SK-N-SH (cell line): ENCODE data around the gene DCHS2. TPM values are rescaled to one million over a fixed set of nuclear protein-coding genes. Genes with fewer than 3 reads are reported as not detected.

Experiments
- CTCF ChIA-PET: fragments of 300-600, 350-600 bp; formaldehyde crosslinking; extraction: SDS; loops from one replicate; lab custom pipeline; 2021; lab: Yijun Ruan, JAX
- POLR2A ChIA-PET: fragments of 350-600 bp; sonication (Branson Sonifier 250); formaldehyde crosslinking; extraction: SDS; loops from one replicate; lab custom pipeline; 2020; ENCODE audit warnings: antibody characterized with exemption, inconsistent platforms; lab: Yijun Ruan, JAX
- DNase-seq: peaks from one replicate; pipeline ENCODE4 v3.0.0; 2012
- H2AFZ ChIP-seq: fragments of 200-600 bp; sonication (generic); 2 replicates; pipeline ENCODE4 v1.8.1; 2016; ENCODE audit warnings: antibody characterized with exemption, mild to moderate bottlenecking, low read depth
- H3F3A ChIP-seq: fragments of 200-600 bp; sonication (generic); replicated peaks from 2 replicates; pipeline ENCODE3; 2016; ENCODE audit warnings: antibody characterized with exemption, mild to moderate bottlenecking; ENCODE audit not compliant: insufficient read depth
- H3K27ac ChIP-seq, 2 experiments: fragments of 200-500 bp in 1 of 2; fragments of 200-600 bp in 1 of 2; sonication (Bioruptor generic) in 1 of 2; sonication (generic), shearing (Covaris generic) in 1 of 2; 2 replicates each; pipeline versions ENCODE4 v1.5.1 to v1.6.1; 2014 to 2016; ENCODE audit warnings: low read depth in 2 of 2, inconsistent platforms in 1 of 2, low read length in 1 of 2, mild to moderate bottlenecking in 1 of 2, mixed read lengths in 1 of 2
- H3K27me3 ChIP-seq: fragments of 200-600 bp; sonication (generic), shearing (Covaris generic); 2 replicates; pipeline ENCODE4 v1.6.1; 2016; ENCODE audit warnings: mixed run types; ENCODE audit not compliant: insufficient read depth
- H3K36me3 ChIP-seq, 2 experiments: fragments of 200-500 bp in 1 of 2; fragments of 200-600 bp in 1 of 2; sonication (Bioruptor generic) in 1 of 2; sonication (generic) in 1 of 2; replicated peaks in 1 of 2; 2 replicates each; pipeline versions ENCODE3 to v1.5.1; 2014 to 2016; ENCODE audit warnings: low read length in 1 of 2, mild to moderate bottlenecking in 1 of 2; ENCODE audit not compliant: insufficient read depth in 2 of 2, control insufficient read depth in 1 of 2
- H3K4me1 ChIP-seq, 2 experiments: fragments of 200-500 bp in 1 of 2; fragments of 200-600 bp in 1 of 2; sonication (Bioruptor generic) in 1 of 2; sonication (generic), shearing (Covaris generic) in 1 of 2; 2 replicates each; pipeline versions ENCODE4 v1.5.1 to v1.6.1; 2014 to 2016; ENCODE audit warnings: low read depth in 1 of 2, low read length in 1 of 2, mixed run types in 1 of 2; ENCODE audit not compliant: insufficient read depth in 2 of 2, control insufficient read depth in 1 of 2
- H3K4me2 ChIP-seq: fragments of 200-600 bp; sonication (generic), shearing (Covaris generic); 2 replicates; pipeline ENCODE4 v1.6.1; 2017; ENCODE audit warnings: mixed run types
- H3K4me3 ChIP-seq, 2 experiments: fragments of 200-500 bp in 1 of 2; fragments of 200-600 bp in 1 of 2; sonication (Bioruptor generic) in 1 of 2; sonication (generic), shearing (Covaris generic) in 1 of 2; 2 replicates each; pipeline versions ENCODE4 v1.5.1 to v1.8.1; 2014 to 2016; ENCODE audit warnings: low read depth in 2 of 2, inconsistent platforms in 1 of 2, low read length in 1 of 2, mild to moderate bottlenecking in 1 of 2, mixed read lengths in 1 of 2, moderate library complexity in 1 of 2
- H3K79me2 ChIP-seq: fragments of 200-600 bp; sonication (generic); 2 replicates; pipeline ENCODE4 v1.8.1; 2017; ENCODE audit warnings: mild to moderate bottlenecking; ENCODE audit not compliant: insufficient read depth
- H3K9ac ChIP-seq: fragments of 200-600 bp; sonication (generic); 2 replicates; pipeline ENCODE4 v1.6.1; 2017; ENCODE audit warnings: mixed run types
- H3K9me2 ChIP-seq: fragments of 200-600 bp; sonication (generic); 2 replicates; pipeline ENCODE4 v1.6.1; 2017; ENCODE audit warnings: mixed run types
- H3K9me3 ChIP-seq: fragments of 200-600 bp; sonication (generic); 2 replicates; pipeline ENCODE4 v1.6.1; 2017; ENCODE audit warnings: mixed run types, mild to moderate bottlenecking, moderate library complexity
- H4K20me1 ChIP-seq: fragments of 200-600 bp; sonication (generic); 2 replicates; pipeline ENCODE4 v1.6.1; 2017; ENCODE audit warnings: mild to moderate bottlenecking, mixed run types; ENCODE audit not compliant: insufficient read depth
- CHD2 ChIP-seq: fragments of 150-350 bp; IDR thresholded peaks from 2 replicates; pipeline ENCODE4 v1.6.1; 2018; ENCODE audit warnings: low read length; ENCODE audit not compliant: partially characterized antibody
- EZH2phosphoT487 ChIP-seq: fragments of 200-600 bp; sonication (generic); IDR thresholded peaks from 2 replicates; pipeline ENCODE4 v1.6.1; 2017; ENCODE audit warnings: low read depth, mixed run types, mild to moderate bottlenecking, antibody characterized with exemption, moderate library complexity, borderline replicate concordance
- FOSL2 ChIP-seq: IDR thresholded peaks from 2 replicates; pipeline ENCODE4 v1.4.0; 2012; ENCODE audit warnings: low read depth, mild to moderate bottlenecking, moderate library complexity, borderline replicate concordance
- FOXJ3 ChIP-seq: sonication (generic); formaldehyde crosslinking; IDR thresholded peaks from 2 replicates; pipeline ENCODE4 v1.5.1; 2020; ENCODE audit warnings: mild to moderate bottlenecking, missing genetic modification reagents
- FOXM1 ChIP-seq: IDR thresholded peaks from 2 replicates; pipeline ENCODE4 v1.4.0; 2012; ENCODE audit warnings: low read depth, mild to moderate bottlenecking
- GABPA ChIP-seq: IDR thresholded peaks from 2 replicates; pipeline ENCODE4 v1.4.0; 2012; ENCODE audit warnings: low read depth, mild to moderate bottlenecking
- GATA2 ChIP-seq: sonication (generic); formaldehyde crosslinking; IDR thresholded peaks from 2 replicates; pipeline ENCODE4 v1.5.0; 2020; ENCODE audit warnings: mild to moderate bottlenecking, missing genetic modification reagents
- JUND ChIP-seq: IDR thresholded peaks from 2 replicates; pipeline ENCODE4 v1.4.0; 2012
- MEF2A ChIP-seq: IDR thresholded peaks from 2 replicates; pipeline ENCODE4 v1.4.0; 2012; ENCODE audit warnings: low read depth, borderline replicate concordance
- MXI1 ChIP-seq: IDR thresholded peaks from 2 replicates; pipeline ENCODE4 v1.6.1; 2012; ENCODE audit warnings: mild to moderate bottlenecking, low read depth, low read length, improper control_type of control experiment
- NFIC ChIP-seq: IDR thresholded peaks from 2 replicates; pipeline ENCODE4 v1.4.0; 2012; ENCODE audit warnings: borderline replicate concordance
- NRF1 ChIP-seq: IDR thresholded peaks from 2 replicates; pipeline ENCODE4 v1.6.1; 2012; ENCODE audit warnings: low read depth, mild to moderate bottlenecking, low read length
- POLR2AphosphoS5 ChIP-seq: IDR thresholded peaks from 2 replicates; pipeline ENCODE4 v1.6.1; 2012; ENCODE audit warnings: low read depth, low read length
- RCOR1 ChIP-seq: fragments of 150-350 bp; IDR thresholded peaks from 2 replicates; pipeline ENCODE4 v1.6.1; 2017; ENCODE audit warnings: antibody characterized with exemption, low read length
- REST ChIP-seq: IDR thresholded peaks from 2 replicates; pipeline ENCODE4 v1.6.1; 2012; ENCODE audit warnings: mild to moderate bottlenecking, low read depth, low read length, moderate library complexity
- RXRA ChIP-seq: IDR thresholded peaks from 2 replicates; pipeline ENCODE4 v1.4.0; 2012; ENCODE audit warnings: low read depth, mild to moderate bottlenecking, borderline replicate concordance
- SIN3A ChIP-seq: IDR thresholded peaks from 2 replicates; pipeline ENCODE4 v1.6.1; 2012; ENCODE audit warnings: low read depth, mild to moderate bottlenecking, low read length, moderate library complexity, borderline replicate concordance
- TAF1 ChIP-seq: IDR thresholded peaks from 2 replicates; pipeline ENCODE4 v1.6.1; 2012; ENCODE audit warnings: low read depth, mild to moderate bottlenecking, low read length, moderate library complexity, borderline replicate concordance
- TCF12 ChIP-seq: IDR thresholded peaks from 2 replicates; pipeline ENCODE4 v1.4.0; 2012
- USF2 ChIP-seq: fragments of 150-350 bp; IDR thresholded peaks from 2 replicates; pipeline ENCODE4 v1.6.1; 2017; ENCODE audit warnings: antibody characterized with exemption, low read length, low read depth, borderline replicate concordance
- YY1 ChIP-seq: IDR thresholded peaks from 2 replicates; pipeline ENCODE4 v1.4.0; 2012; ENCODE audit warnings: low read depth, mild to moderate bottlenecking
- WGBS: methylation state at CpG from one replicate; pipeline ENCODE4 v1.1.6; 2017; ENCODE audit warnings: low lambda C conversion rate; 5-methylcytosine and 5-hydroxymethylcytosine counted together
- polyA plus RNA-seq, 3 experiments: library from polyadenylated mRNA; depleted of rRNA; stranded (reverse); fragments of >200 nt; gene quantifications; 2 replicates each; pipeline ENCODE4 v1.2.3, GENCODE V29; 2012

The DCHS2 gene
- polyA plus RNA-seq, 1 of the 3 experiments (the other 2 are of a cell fraction): not detected

GRCh38 chr4:154439224-154439623 is 52.4 kb downstream of the DCHS2 start:
- H2AFZ ChIP-seq: no peak overlapping the region; the same call in 1 of the 2 replicates
- ChIA-PET CTCF (no interaction called here), POLR2A (no interaction called here)
- no peak overlapping the region for H3K4me2 ChIP-seq
- H3K79me2 ChIP-seq: no peaks in the 10 kb centered on the region
- no peaks in the 10 kb centered on the region for H3K9me3 ChIP-seq
- H3K9ac ChIP-seq: no peak overlapping the region
- TF ChIP-seq GABPA: no peak
- TF ChIP-seq JUND: no peak
- no peak for TF ChIP-seq MEF2A
- TF ChIP-seq FOXJ3 (CRISPR knock-in tag): no peak
- TF ChIP-seq NFIC: no peak
- TF ChIP-seq USF2: no peak
- TF ChIP-seq TCF12: no peak
- TF ChIP-seq CHD2: no peak
- no peak for TF ChIP-seq TAF1
- TF ChIP-seq SIN3A: no peak
- TF ChIP-seq REST: no peak
- no peaks in the 10 kb centered on the region for H4K20me1 ChIP-seq
- no peak for DNase-seq
- H3K4me1 ChIP-seq: no peaks in the 10 kb centered on the region
- H3F3A ChIP-seq: no peaks in the 10 kb centered on the region
- no peaks in the 10 kb centered on the region for H3K36me3 ChIP-seq
- no peaks in the 10 kb centered on the region for H3K9me2 ChIP-seq
- H3K4me3 ChIP-seq: no peak overlapping the region
- H3K27ac ChIP-seq: no peak overlapping the region
- 2% methylated on average over 1 of the region's 1 CpG for whole genome bisulfite sequencing
- no peaks in the 10 kb centered on the region for H3K27me3 ChIP-seq

GRCh38 chr4:154435895-154436294 is 55.7 kb downstream of the DCHS2 start:
- no peak for DNase-seq
- TF ChIP-seq EZH2phosphoT487: no peak
- TF ChIP-seq CHD2: no peak
- no peak for TF ChIP-seq JUND
- no peak for TF ChIP-seq TAF1
- no peak for TF ChIP-seq RCOR1
- no peak for TF ChIP-seq RXRA
- TF ChIP-seq NRF1: no peak
- no peak for TF ChIP-seq GATA2 (CRISPR knock-in tag)
- TF ChIP-seq FOXJ3 (CRISPR knock-in tag): no peak
- no peak for TF ChIP-seq POLR2AphosphoS5
- no peak for TF ChIP-seq MXI1
- TF ChIP-seq FOXM1: no peak
- no peak for TF ChIP-seq MEF2A
- no peak for TF ChIP-seq REST
- no peak for TF ChIP-seq FOSL2
- TF ChIP-seq YY1: no peak
- no peaks in the 10 kb centered on the region for H3K4me1 ChIP-seq
- no peaks in the 10 kb centered on the region for H3K79me2 ChIP-seq
- no peak overlapping the region for H3K4me2 ChIP-seq
- H2AFZ ChIP-seq: no peak overlapping the region
- no peaks in the 10 kb centered on the region for H4K20me1 ChIP-seq
- H3F3A ChIP-seq: no peaks in the 10 kb centered on the region
- no peak overlapping the region for H3K9ac ChIP-seq
- CTCF ChIA-PET: interaction anchor here (1.1 kb wide), 1 partner anchor 61 kb away, joined by 3 read pairs; no protein-coding TSS in a partner anchor
- no peaks in the 10 kb centered on the region for H3K9me2 ChIP-seq
- no peak overlapping the region for H3K4me3 ChIP-seq
- no peaks in the 10 kb centered on the region for H3K27me3 ChIP-seq
- no peaks in the 10 kb centered on the region for H3K9me3 ChIP-seq
- 3% methylated on average over 1 of the region's 1 CpG for WGBS
- POLR2A ChIA-PET: no interaction called here
- no peak overlapping the region for H3K27ac ChIP-seq
- H3K36me3 ChIP-seq: no peaks in the 10 kb centered on the region
